WTC11 (cell line): ENCODE measurements around the gene TBC1D1. TPM values are rescaled to one million over a fixed set of nuclear protein-coding genes. Genes with fewer than 3 reads are reported as not detected.

ENCODE experiments used
- ATAC-seq: fragments of 200-7000 bp; cut with Tn5 transposase; 2 replicates; pipeline ENCODE4 v1.10.0; 2021; ENCODE audit warnings: mild to moderate bottlenecking, moderate library complexity
- CTCF ChIA-PET: fragments of 300-600 bp; sonication (Branson Sonifier 250); formaldehyde crosslinking; loops from one replicate; lab custom pipeline; 2021; ENCODE audit warnings: antibody characterized with exemption; lab: Charles Lee
- POLR2A ChIA-PET: fragments of 350-600 bp; sonication (Branson Sonifier 250); formaldehyde crosslinking; loops from one replicate; lab custom pipeline; 2021; ENCODE audit warnings: antibody characterized with exemption; lab: Charles Lee
- DNase-seq: peaks from one replicate; pipeline ENCODE4 v3.0.0; 2021; ENCODE audit warnings: low spot score
- H3K27ac Mint-ChIP-seq: 2 replicates; pipeline ENCODE4 v1.8.0; 2021; ENCODE audit warnings: mixed read lengths
- H3K27me3 Mint-ChIP-seq: 2 replicates; pipeline ENCODE4 v1.8.0; 2021; ENCODE audit warnings: low read depth, mild to moderate bottlenecking, moderate library complexity, mixed read lengths
- H3K36me3 Mint-ChIP-seq: 2 replicates; pipeline ENCODE4 v1.8.0; 2021; ENCODE audit warnings: mixed read lengths
- H3K4me1 Mint-ChIP-seq: 2 replicates; pipeline ENCODE4 v1.8.0; 2022; ENCODE audit warnings: mixed read lengths
- H3K4me3 Mint-ChIP-seq: 2 replicates; pipeline ENCODE4 v1.8.0; 2021; ENCODE audit warnings: mild to moderate bottlenecking, moderate library complexity, mixed read lengths
- H3K9me3 Mint-ChIP-seq: 2 replicates; pipeline ENCODE4 v1.8.0; 2021; ENCODE audit warnings: mixed read lengths
- CREB1 ChIP-seq: sonication (generic); formaldehyde crosslinking; IDR thresholded peaks from 2 replicates; pipeline ENCODE4 v1.8.0; 2023; ENCODE audit warnings: mild to moderate bottlenecking, missing genetic modification reagents
- NFYB ChIP-seq: sonication (generic); formaldehyde crosslinking; conservative IDR thresholded peaks from 2 replicates; pipeline ENCODE4 v1.8.0; 2022; ENCODE audit warnings: low read depth, missing genetic modification reagents
- STAT6 ChIP-seq: sonication (generic); formaldehyde crosslinking; conservative IDR thresholded peaks from 2 replicates; pipeline ENCODE4 v1.8.1; 2023; ENCODE audit warnings: mild to moderate bottlenecking, low read depth, missing genetic modification reagents, moderate library complexity
- USF2 ChIP-seq: sonication (generic); formaldehyde crosslinking; IDR thresholded peaks from 2 replicates; pipeline ENCODE4 v1.8.1; 2023; ENCODE audit warnings: mild to moderate bottlenecking, missing genetic modification reagents, moderate library complexity
- ZNF532 ChIP-seq: fragments of 250-450 bp; sonication (Bioruptor Pico); IDR thresholded peaks from 2 replicates; pipeline ENCODE4 v1.9.0; 2021; ENCODE audit warnings: mild to moderate bottlenecking, borderline replicate concordance
- total RNA-seq: library from RNA; stranded (reverse); gene quantifications from 3 replicates; pipeline ENCODE4 v1.2.3, GENCODE V29; 2021
- TF ChIP-seq, protein P1 (sequence below): sonication (generic); formaldehyde crosslinking; IDR thresholded peaks from 2 replicates; pipeline ENCODE4 v1.8.0; 2023; ENCODE audit warnings: mild to moderate bottlenecking, missing genetic modification reagents
- TF ChIP-seq, protein P2 (sequence below): sonication (generic); formaldehyde crosslinking; IDR thresholded peaks from 2 replicates; pipeline ENCODE4 v1.8.0; 2022; ENCODE audit warnings: mild to moderate bottlenecking, missing genetic modification reagents
- TF ChIP-seq, protein P3 (sequence below): sonication (generic); formaldehyde crosslinking; IDR thresholded peaks from 2 replicates; pipeline ENCODE4 v1.8.0; 2023; ENCODE audit warnings: missing genetic modification reagents, mild to moderate bottlenecking, borderline replicate concordance

Gene TBC1D1
- total RNA-seq, 1 experiment from 2014 or later: 134 TPM

DNA sequence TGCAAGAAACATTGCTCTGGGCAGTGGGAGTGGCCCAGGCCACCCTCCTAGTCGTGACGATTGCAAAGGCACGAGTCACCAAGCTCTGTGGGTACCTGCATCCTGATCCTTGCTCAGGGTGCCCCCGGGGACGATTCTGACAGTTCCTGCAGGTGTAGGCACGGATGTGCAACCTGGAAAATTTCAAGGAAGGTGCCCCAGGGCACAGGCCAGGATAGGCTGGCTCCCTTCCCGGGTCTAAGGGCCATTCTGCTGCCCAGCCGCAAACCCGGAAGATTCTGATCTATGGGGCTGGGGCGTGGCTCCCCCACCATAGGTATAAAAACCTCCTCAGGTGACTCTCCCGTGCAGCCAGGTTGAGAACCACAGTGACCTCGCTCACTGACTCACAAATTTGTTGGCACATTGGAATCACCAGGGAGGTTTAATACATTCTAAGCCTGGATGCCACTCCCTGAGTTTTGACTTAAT, 297.8 kb downstream of the TBC1D1 start:
- H3K4me1 Mint-ChIP-seq: no peaks in the 10 kb centered on the region
- CTCF ChIA-PET: interaction anchor here (1.7 kb wide), 1 partner anchor 9 kb away, joined by 9 read pairs; no protein-coding TSS in a partner anchor
- H3K27ac Mint-ChIP-seq: no peak overlapping the region
- no peak overlapping the region for H3K4me3 Mint-ChIP-seq
- H3K27me3 Mint-ChIP-seq: no peaks in the 10 kb centered on the region
- POLR2A ChIA-PET: no interaction called here
- ATAC-seq (no peak), DNase-seq (no peak)
- H3K36me3 Mint-ChIP-seq: peaks cover 6% of the 10 kb centered on the region; the same call in 1 of the 2 replicates
- TF ChIP-seq, protein P1, sequence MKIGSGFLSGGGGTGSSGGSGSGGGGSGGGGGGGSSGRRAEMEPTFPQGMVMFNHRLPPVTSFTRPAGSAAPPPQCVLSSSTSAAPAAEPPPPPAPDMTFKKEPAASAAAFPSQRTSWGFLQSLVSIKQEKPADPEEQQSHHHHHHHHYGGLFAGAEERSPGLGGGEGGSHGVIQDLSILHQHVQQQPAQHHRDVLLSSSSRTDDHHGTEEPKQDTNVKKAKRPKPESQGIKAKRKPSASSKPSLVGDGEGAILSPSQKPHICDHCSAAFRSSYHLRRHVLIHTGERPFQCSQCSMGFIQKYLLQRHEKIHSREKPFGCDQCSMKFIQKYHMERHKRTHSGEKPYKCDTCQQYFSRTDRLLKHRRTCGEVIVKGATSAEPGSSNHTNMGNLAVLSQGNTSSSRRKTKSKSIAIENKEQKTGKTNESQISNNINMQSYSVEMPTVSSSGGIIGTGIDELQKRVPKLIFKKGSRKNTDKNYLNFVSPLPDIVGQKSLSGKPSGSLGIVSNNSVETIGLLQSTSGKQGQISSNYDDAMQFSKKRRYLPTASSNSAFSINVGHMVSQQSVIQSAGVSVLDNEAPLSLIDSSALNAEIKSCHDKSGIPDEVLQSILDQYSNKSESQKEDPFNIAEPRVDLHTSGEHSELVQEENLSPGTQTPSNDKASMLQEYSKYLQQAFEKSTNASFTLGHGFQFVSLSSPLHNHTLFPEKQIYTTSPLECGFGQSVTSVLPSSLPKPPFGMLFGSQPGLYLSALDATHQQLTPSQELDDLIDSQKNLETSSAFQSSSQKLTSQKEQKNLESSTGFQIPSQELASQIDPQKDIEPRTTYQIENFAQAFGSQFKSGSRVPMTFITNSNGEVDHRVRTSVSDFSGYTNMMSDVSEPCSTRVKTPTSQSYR (CRISPR knock-in tag): no peak
- TF ChIP-seq STAT6 (CRISPR knock-in tag): no peak
- no peak for TF ChIP-seq NFYB
- TF ChIP-seq, protein P2, sequence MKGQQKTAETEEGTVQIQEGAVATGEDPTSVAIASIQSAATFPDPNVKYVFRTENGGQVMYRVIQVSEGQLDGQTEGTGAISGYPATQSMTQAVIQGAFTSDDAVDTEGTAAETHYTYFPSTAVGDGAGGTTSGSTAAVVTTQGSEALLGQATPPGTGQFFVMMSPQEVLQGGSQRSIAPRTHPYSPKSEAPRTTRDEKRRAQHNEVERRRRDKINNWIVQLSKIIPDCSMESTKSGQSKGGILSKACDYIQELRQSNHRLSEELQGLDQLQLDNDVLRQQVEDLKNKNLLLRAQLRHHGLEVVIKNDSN (CRISPR knock-in tag): no peak
- no peak for TF ChIP-seq CREB1 (CRISPR knock-in tag)
- TF ChIP-seq USF2 (CRISPR knock-in tag): no peak
- TF ChIP-seq ZNF532 (CRISPR knock-in tag): no peak
- TF ChIP-seq, protein P3, sequence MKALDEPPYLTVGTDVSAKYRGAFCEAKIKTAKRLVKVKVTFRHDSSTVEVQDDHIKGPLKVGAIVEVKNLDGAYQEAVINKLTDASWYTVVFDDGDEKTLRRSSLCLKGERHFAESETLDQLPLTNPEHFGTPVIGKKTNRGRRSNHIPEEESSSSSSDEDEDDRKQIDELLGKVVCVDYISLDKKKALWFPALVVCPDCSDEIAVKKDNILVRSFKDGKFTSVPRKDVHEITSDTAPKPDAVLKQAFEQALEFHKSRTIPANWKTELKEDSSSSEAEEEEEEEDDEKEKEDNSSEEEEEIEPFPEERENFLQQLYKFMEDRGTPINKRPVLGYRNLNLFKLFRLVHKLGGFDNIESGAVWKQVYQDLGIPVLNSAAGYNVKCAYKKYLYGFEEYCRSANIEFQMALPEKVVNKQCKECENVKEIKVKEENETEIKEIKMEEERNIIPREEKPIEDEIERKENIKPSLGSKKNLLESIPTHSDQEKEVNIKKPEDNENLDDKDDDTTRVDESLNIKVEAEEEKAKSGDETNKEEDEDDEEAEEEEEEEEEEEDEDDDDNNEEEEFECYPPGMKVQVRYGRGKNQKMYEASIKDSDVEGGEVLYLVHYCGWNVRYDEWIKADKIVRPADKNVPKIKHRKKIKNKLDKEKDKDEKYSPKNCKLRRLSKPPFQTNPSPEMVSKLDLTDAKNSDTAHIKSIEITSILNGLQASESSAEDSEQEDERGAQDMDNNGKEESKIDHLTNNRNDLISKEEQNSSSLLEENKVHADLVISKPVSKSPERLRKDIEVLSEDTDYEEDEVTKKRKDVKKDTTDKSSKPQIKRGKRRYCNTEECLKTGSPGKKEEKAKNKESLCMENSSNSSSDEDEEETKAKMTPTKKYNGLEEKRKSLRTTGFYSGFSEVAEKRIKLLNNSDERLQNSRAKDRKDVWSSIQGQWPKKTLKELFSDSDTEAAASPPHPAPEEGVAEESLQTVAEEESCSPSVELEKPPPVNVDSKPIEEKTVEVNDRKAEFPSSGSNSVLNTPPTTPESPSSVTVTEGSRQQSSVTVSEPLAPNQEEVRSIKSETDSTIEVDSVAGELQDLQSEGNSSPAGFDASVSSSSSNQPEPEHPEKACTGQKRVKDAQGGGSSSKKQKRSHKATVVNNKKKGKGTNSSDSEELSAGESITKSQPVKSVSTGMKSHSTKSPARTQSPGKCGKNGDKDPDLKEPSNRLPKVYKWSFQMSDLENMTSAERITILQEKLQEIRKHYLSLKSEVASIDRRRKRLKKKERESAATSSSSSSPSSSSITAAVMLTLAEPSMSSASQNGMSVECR (CRISPR knock-in tag): no peak
- peaks cover 21% of the 10 kb centered on the region for H3K9me3 Mint-ChIP-seq

Other genes with a start within 250 kb of the TBC1D1 start
- 10.1 to 14.4 TPM (median 12.5 TPM) in 3 replicates for gene RELL1, start 204.7 kb upstream of the TBC1D1 start, total RNA-seq
- 28.5 to 31.4 TPM (median 30.1 TPM) in 3 replicates for gene PGM2, start 64.4 kb upstream of the TBC1D1 start, total RNA-seq
- 0.35 TPM in 1 of 3 replicates, not detected in the others for gene PTTG2, start 69.3 kb downstream of the TBC1D1 start, total RNA-seq